Pancreas (tissue), 10 donors: ENCODE data around the gene C1QL1. TPM values are rescaled to one million over a fixed set of nuclear protein-coding genes. Genes with fewer than 3 reads are reported as not detected.
A peak's percentile ranks its signal among the peaks of the same experiment; 100 is the strongest.

Source experiments
- ATAC-seq, 4 donors: fragments of 200-7000 bp; cut with Tn5 transposase; one replicate each; pipeline versions ENCODE4 v1.8.0 to v1.9.1; 2020; ENCODE audit warnings: mild to moderate bottlenecking in 4 of 4, moderate library complexity in 4 of 4
- DNase-seq, 6 donors: peaks; one replicate each; pipeline ENCODE4 v3.0.0-alpha.2; 2020
- FAIRE-seq: peaks from 2 replicates; lab custom pipeline; 2012; peaks lifted over from hg19 to GRCh38; lab: Jason Lieb, UNC
- H3K27ac ChIP-seq, 4 donors: fragments of 200-600 bp; sonication (generic); 1 replicate in 3 of 4; 2 replicates in 1 of 4; pipeline versions ENCODE4 v1.5.0 to v1.8.0; 2020
- H3K27me3 ChIP-seq, 4 donors: fragments of 200-600 bp; one replicate each; pipeline ENCODE4 v1.8.0; 2021
- H3K36me3 ChIP-seq, 3 donors: fragments of 200-600 bp; sonication (generic) in 1 of 3; one replicate each; pipeline versions ENCODE4 v1.5.0 to v1.8.0; 2020 to 2021
- H3K4me1 ChIP-seq, 3 donors: fragments of 200-600 bp; one replicate each; pipeline ENCODE4 v1.8.0; 2021
- H3K4me3 ChIP-seq, 4 donors: fragments of 200-600 bp; sonication (generic) in 2 of 4; one replicate each; pipeline versions ENCODE4 v1.5.0 to v1.8.0; 2020 to 2021
- H3K9me3 ChIP-seq, 4 donors: fragments of 200-600 bp; one replicate each; pipeline ENCODE4 v1.8.0; 2021
- WGBS, 2 donors: extraction: QIAGEN DNeasy Blood & Tissue Kit; methylation state at CpG; one replicate each; pipeline ENCODE4 v1.1.7; 2013; 5-methylcytosine and 5-hydroxymethylcytosine counted together
- intact Hi-C, 3 donors: fragments of 100-400 bp; cut with DNase I; formaldehyde crosslinking; loops; one replicate each; pipeline versions ENCODE4 v1.11.1 to v1.14.2; 2022
- polyA plus RNA-seq, 2 donors: library from polyadenylated mRNA; stranded (reverse); fragments of 200-250 nt; gene quantifications; one replicate each; pipeline ENCODE4 v1.2.3, GENCODE V29; 2013
- total RNA-seq, 6 donors: library from RNA; stranded (reverse); fragmentation: NEBNext Ultra II Directional in 4 of 6; extraction: Animal tissue kit (Norgen Biotek cat#: 25700) in 4 of 6; gene quantifications; one replicate each; pipeline versions ENCODE4 v1.2.1 to v1.2.4, GENCODE V29; 2021 to 2023
- TF ChIP-seq, protein P1 (sequence below), 4 donors: fragments of 200-600 bp; sonication (generic) in 3 of 4; IDR thresholded peaks; one replicate each; pipeline versions ENCODE4 v1.5.0 to v1.8.0; 2021; ENCODE audit warnings: antibody characterized with exemption in 4 of 4
- donor health status: healthy with polysubstance abuse.
- donor health status: DM: no; HTN: no; CAD: no; lungs with moderate emphysema.
- donor health status: DM: no; HTN: no; CAD: no.
- donor health status: control.
- donor health status: control.
- donor health status: Bipolar disorder and iron deficiency.
- donor health status: DM: yes; HTN: yes; CAD: no.
- donor health status: DM: no; HTN: no; CAD: no.
- donor health status: DM: no; HTN: no; CAD: no.
- donor health status: DM: yes; HTN: yes; CAD: no.

Gene C1QL1
- total and polyA plus RNA-seq, 8 donors: 0.92 to 29.3 (median 3.5) TPM

DNA sequence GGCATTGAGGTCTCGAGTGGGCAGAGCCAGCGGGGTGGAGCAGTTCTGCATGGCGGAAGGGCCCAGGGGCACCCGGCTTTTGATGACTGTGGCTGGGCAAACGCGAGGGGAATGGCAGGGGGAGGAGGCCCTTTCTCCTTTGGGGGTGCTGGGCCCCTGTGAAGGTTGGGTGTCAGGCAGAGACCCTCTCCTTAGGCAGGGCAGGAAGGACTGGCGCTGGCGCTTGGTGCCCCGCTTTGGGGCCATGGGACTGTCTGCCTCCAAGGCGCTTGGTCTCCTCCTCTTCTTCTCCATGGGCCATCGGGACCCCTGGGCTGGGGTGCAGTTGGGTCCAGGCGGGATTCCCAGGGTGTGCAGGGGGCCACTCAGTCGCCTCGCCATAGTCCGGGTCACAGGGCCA is 40.0 kb downstream of the C1QL1 start:
- no peaks in the 10 kb centered on the region for H3K9me3 ChIP-seq
- no peaks in the 10 kb centered on the region for H3K27me3 ChIP-seq
- TF ChIP-seq, protein P1, sequence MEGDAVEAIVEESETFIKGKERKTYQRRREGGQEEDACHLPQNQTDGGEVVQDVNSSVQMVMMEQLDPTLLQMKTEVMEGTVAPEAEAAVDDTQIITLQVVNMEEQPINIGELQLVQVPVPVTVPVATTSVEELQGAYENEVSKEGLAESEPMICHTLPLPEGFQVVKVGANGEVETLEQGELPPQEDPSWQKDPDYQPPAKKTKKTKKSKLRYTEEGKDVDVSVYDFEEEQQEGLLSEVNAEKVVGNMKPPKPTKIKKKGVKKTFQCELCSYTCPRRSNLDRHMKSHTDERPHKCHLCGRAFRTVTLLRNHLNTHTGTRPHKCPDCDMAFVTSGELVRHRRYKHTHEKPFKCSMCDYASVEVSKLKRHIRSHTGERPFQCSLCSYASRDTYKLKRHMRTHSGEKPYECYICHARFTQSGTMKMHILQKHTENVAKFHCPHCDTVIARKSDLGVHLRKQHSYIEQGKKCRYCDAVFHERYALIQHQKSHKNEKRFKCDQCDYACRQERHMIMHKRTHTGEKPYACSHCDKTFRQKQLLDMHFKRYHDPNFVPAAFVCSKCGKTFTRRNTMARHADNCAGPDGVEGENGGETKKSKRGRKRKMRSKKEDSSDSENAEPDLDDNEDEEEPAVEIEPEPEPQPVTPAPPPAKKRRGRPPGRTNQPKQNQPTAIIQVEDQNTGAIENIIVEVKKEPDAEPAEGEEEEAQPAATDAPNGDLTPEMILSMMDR (IDR thresholded peaks at IDR 0.05): no peak
- DNase-seq: peak in 2 of 6 donors; percentile 36 to 51
- WGBS, 2 donors: 95% methylated on average over 15 of the region's 15 CpGs
- ATAC-seq: no peak
- FAIRE-seq: no peak
- H3K27ac ChIP-seq: no peak overlapping the region
- H3K36me3 ChIP-seq: no peaks in the 10 kb centered on the region
- H3K4me3 ChIP-seq: no peak overlapping the region
- intact Hi-C loops: loop anchor here in 2 of 3 donors (10.0 kb wide), 2 partner anchors 97 to 187 kb away; no protein-coding TSS in a partner anchor
- no peaks in the 10 kb centered on the region for H3K4me1 ChIP-seq

DNA sequence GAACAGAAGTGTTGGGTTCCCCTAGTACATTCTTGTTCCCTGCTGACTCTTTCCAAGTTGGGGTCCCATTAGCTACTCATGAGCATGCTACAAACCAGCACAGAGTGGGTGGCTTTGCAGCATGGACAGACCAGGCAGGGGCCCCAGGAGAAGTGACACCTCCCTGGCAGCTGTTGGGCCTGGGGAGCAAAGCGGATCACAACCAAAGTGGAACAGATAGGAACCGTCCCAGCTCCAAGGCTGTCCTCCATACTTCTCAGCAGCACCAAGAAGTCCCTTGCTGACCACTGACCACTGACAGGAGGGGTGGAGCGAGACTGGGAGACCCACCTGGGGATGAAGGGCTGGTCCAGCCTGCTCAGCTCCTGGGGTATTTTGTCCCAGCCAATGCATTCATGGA is 40.4 kb downstream of the C1QL1 start:
- no peaks in the 10 kb centered on the region for H3K36me3 ChIP-seq
- no peaks in the 10 kb centered on the region for H3K27me3 ChIP-seq
- no peak overlapping the region for H3K27ac ChIP-seq
- WGBS, 2 donors: 96 to 98% methylated on average over 3 of the region's 3 CpGs
- H3K4me3 ChIP-seq: no peak overlapping the region
- ATAC-seq (no peak), DNase-seq (peak in 1 of 6 donors; percentile 21), FAIRE-seq (no peak)
- intact Hi-C loops: loop anchor here in 2 of 3 donors (10.0 kb wide), 2 partner anchors 97 to 187 kb away; no protein-coding TSS in a partner anchor
- H3K9me3 ChIP-seq: no peaks in the 10 kb centered on the region
- TF ChIP-seq, protein P1 (IDR thresholded peaks at IDR 0.05): no peak
- no peaks in the 10 kb centered on the region for H3K4me1 ChIP-seq

DNA sequence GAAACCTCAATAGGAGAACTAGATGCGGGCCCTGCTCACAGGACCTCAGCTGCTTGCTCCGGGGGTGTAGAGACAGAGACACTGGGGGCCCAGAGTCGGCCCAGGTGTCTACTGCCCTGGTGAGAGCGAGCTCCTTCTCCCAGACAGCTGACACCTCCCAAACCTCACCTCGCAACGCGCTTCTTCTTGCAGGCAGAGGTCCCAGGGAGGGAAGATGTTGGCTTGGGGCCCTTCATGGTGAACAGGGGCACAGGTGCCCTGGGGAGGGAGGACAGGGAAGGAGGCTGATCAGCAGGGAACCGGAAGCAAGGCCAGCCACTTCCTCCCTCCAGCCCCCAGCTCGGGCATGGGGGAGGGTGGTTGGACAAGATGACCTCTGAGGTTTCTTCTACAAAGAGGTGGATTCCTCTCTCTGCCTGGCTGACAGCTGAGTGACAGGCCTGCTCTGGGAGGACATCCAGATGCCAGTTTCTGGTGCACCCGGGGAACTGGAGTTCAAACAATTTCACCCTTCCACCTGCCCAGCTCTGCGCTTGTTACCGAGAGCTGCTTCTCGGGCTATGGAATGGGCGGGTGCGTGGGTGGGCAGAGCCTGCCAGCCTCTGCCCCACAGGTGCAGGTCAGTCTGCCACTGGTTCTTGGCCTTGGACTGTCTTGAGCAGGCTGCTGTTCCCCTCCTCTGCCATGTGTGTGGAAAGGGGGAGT is 41.1 kb downstream of the C1QL1 start:
- H3K4me3 ChIP-seq: no peak overlapping the region
- H3K36me3 ChIP-seq: no peaks in the 10 kb centered on the region
- TF ChIP-seq, protein P1 (IDR thresholded peaks at IDR 0.05): no peak
- no peaks in the 10 kb centered on the region for H3K4me1 ChIP-seq
- WGBS, 2 donors: 90 to 91% methylated on average over 14 to 15 of the region's 15 CpGs
- no peaks in the 10 kb centered on the region for H3K27me3 ChIP-seq
- no peak for ATAC-seq
- FAIRE-seq: no peak
- H3K27ac ChIP-seq: no peak overlapping the region
- DNase-seq: no peak
- H3K9me3 ChIP-seq: no peaks in the 10 kb centered on the region
- intact Hi-C loops: loop anchor here in 2 of 3 donors (10.0 kb wide), 2 partner anchors 98 to 188 kb away; no protein-coding TSS in a partner anchor

DNA sequence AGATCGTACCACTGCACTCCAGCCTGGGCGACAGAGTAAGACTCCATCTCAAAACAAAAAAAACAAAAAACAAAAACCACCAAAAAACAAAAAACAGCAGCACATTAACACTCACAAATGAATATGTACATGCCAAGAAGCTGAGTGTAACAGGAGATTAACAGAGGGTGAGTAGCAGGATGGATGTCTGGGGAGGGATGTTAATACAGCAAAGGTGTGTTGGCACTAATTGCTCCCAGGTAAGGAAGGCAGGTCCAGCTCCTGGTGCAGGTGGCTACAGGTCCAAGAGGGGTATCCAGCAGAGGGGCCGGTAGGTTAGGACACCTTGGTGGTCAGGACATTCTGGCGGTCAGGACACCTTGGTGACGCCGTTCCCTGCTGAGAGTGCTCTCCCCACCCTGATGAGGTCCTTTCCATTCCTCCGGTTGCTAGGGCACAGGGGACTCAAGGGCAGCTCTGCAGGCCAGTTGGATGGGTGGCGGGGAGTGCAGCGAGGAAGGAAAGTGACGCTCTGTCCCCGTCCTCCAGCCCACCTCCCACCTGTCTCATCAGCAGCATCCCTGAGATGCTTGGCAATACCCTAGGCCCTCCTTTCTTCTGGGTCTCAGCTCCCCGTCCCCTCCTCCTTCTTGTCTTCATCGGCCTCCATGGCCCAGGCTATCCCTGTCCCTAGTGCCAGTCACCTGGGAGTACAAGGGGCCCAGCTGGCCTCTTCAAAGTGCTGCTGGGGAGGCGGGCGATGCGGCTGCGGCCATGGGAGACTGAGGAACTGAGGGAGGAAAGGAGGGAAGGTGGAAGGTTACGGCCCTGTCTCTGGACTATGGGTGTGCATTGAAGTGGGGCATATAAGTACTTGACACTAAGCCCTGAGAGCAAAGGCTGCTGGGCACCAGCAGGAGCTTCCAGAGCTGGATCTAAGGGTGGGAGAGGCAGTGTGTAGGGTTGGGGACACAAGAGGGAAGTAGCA is 42.1 kb downstream of the C1QL1 start:
- no peaks in the 10 kb centered on the region for H3K4me1 ChIP-seq
- H3K9me3 ChIP-seq: no peaks in the 10 kb centered on the region
- no peak overlapping the region for H3K27ac ChIP-seq
- H3K36me3 ChIP-seq: no peaks in the 10 kb centered on the region
- no peak for DNase-seq
- no peak for ATAC-seq
- no peak overlapping the region for H3K4me3 ChIP-seq
- intact Hi-C loops: loop anchor here in 2 of 3 donors (10.0 kb wide), 2 partner anchors 99 to 189 kb away; no protein-coding TSS in a partner anchor
- 94% methylated on average over 18 of the region's 18 CpGs for WGBS, 2 donors
- no peaks in the 10 kb centered on the region for H3K27me3 ChIP-seq
- no peak for FAIRE-seq
- TF ChIP-seq, protein P1 (IDR thresholded peaks at IDR 0.05): no peak
